ENCODE data around the gene SPATA13. TPM values are rescaled to one million over a fixed set of nuclear protein-coding genes. Genes with fewer than 3 reads are reported as not detected.
A peak's percentile ranks its signal among the peaks of the same experiment; 100 is the strongest.

SPATA13 gene
- total RNA-seq, 4 donors from 2014 or later, result 10.0 to 24.6 (median 13.4) TPM

DNA sequence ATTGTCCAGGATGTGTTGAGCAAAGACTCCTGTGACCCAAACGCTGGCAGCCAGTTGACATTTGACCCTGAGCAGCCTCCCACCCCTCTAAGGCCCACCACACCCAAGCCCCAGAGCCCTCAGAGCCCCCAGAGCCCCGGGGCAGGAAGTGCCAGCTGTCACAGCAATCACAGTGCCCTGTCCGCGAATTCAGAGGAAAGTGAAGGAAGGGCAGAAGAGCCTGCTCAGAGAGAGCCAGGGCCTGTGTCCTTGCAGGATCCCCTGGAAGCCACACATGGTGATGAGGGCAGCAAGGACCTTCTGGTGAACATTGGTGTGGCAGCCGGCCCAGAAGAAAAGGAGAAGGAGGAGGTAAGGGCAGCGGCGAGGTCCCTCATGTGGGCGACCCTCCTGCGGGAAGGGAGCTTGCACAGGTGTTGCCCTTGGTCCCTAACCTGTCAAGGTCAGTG, 63.7 kb downstream of the SPATA13 start:
- H3K4me3 ChIP-seq, result no peak overlapping the region
- H3K36me3 ChIP-seq, result peaks cover 0 to 9% of the 10 kb centered on the region in 2 donors
- WGBS, 2 donors (ENCODE audit: low coverage in 1 of 2), result 89% methylated on average over 5 of the region's 9 CpGs; no CpG with 5 or more reads in 1 of the 2 donors
- ATAC-seq, result no peak
- no peaks in the 10 kb centered on the region for H3K27me3 ChIP-seq
- no peak overlapping the region for H3K27ac ChIP-seq
- TF ChIP-seq CTCF (IDR thresholded peaks at IDR 0.05) (no peak), POLR2A (IDR thresholded peaks at IDR 0.05) (no peak), EP300 (IDR thresholded peaks at IDR 0.05) (no peak), POLR2AphosphoS5 (IDR thresholded peaks at IDR 0.05) (no peak)
- H3K4me1 ChIP-seq, result no peaks in the 10 kb centered on the region
- no peaks in the 10 kb centered on the region for H3K9me3 ChIP-seq

GRCh38 chr13:24225062-24225461, 64.5 kb downstream of the SPATA13 start:
- no peak overlapping the region for H3K4me3 ChIP-seq
- H3K9me3 ChIP-seq, result no peaks in the 10 kb centered on the region
- WGBS, 2 donors (ENCODE audit: low coverage in 1 of 2), result 88 to 90% methylated on average over 2 to 8 of the region's 11 CpGs
- no peaks in the 10 kb centered on the region for H3K27me3 ChIP-seq
- H3K4me1 ChIP-seq, result no peaks in the 10 kb centered on the region
- no peak for ATAC-seq
- peaks cover 0 to 9% of the 10 kb centered on the region in 2 donors for H3K36me3 ChIP-seq
- H3K27ac ChIP-seq, result no peak overlapping the region
- TF ChIP-seq POLR2AphosphoS5 (IDR thresholded peaks at IDR 0.05), result no peak
- TF ChIP-seq POLR2A (IDR thresholded peaks at IDR 0.05), result no peak
- TF ChIP-seq CTCF (IDR thresholded peaks at IDR 0.05), result no peak
- no peak for TF ChIP-seq EP300 (IDR thresholded peaks at IDR 0.05)

GRCh38 chr13:24225930-24226329, 65.4 kb downstream of the SPATA13 start:
- peaks cover 0 to 9% of the 10 kb centered on the region in 2 donors for H3K36me3 ChIP-seq
- no peaks in the 10 kb centered on the region for H3K9me3 ChIP-seq
- H3K4me3 ChIP-seq, result no peak overlapping the region
- TF ChIP-seq POLR2AphosphoS5 (IDR thresholded peaks at IDR 0.05), result no peak
- no peak for TF ChIP-seq CTCF (IDR thresholded peaks at IDR 0.05)
- TF ChIP-seq EP300 (IDR thresholded peaks at IDR 0.05), result no peak
- no peak for TF ChIP-seq POLR2A (IDR thresholded peaks at IDR 0.05)
- H3K27me3 ChIP-seq, result no peaks in the 10 kb centered on the region
- no peak for ATAC-seq
- WGBS, 2 donors (ENCODE audit: low coverage in 1 of 2), result 86 to 88% methylated on average over 5 of the region's 7 CpGs
- no peaks in the 10 kb centered on the region for H3K4me1 ChIP-seq
- no peak overlapping the region for H3K27ac ChIP-seq

GRCh38 chr13:24226762-24227161, 66.2 kb downstream of the SPATA13 start:
- Histone ChIP-seq H3K9me3 (no peaks in the 10 kb centered on the region), H3K4me1 (peaks cover 0 to 2% (median 0%) of the 10 kb centered on the region in 3 donors), H3K36me3 (peaks cover 0 to 9% of the 10 kb centered on the region in 2 donors), H3K27ac (no peak overlapping the region), H3K4me3 (no peak overlapping the region), H3K27me3 (no peaks in the 10 kb centered on the region)
- 20 to 100% methylated on average over 1 of the region's 3 CpGs for WGBS, 2 donors (ENCODE audit: low coverage in 1 of 2)
- TF ChIP-seq POLR2A (IDR thresholded peaks at IDR 0.05) (no peak), EP300 (IDR thresholded peaks at IDR 0.05) (no peak), POLR2AphosphoS5 (IDR thresholded peaks at IDR 0.05) (no peak), CTCF (IDR thresholded peaks at IDR 0.05) (no peak)
- ATAC-seq, result no peak

GRCh38 chr13:24228852-24229458, 68.4 kb downstream of the SPATA13 start:
- peaks cover 0 to 23% (median 0%) of the 10 kb centered on the region in 3 donors for H3K4me1 ChIP-seq
- TF ChIP-seq POLR2A (IDR thresholded peaks at IDR 0.05), result no peak
- peak; percentile 73 to 82 (median 76) for TF ChIP-seq CTCF (IDR thresholded peaks at IDR 0.05)
- no peak for TF ChIP-seq EP300 (IDR thresholded peaks at IDR 0.05)
- no peak for TF ChIP-seq POLR2AphosphoS5 (IDR thresholded peaks at IDR 0.05)
- H3K36me3 ChIP-seq, result no peaks in the 10 kb centered on the region
- peak; percentile 53 for ATAC-seq
- no peaks in the 10 kb centered on the region for H3K27me3 ChIP-seq
- H3K9me3 ChIP-seq, result no peaks in the 10 kb centered on the region
- H3K4me3 ChIP-seq, result no peak overlapping the region
- 4 to 45% methylated on average over 2 to 4 of the region's 4 CpGs for WGBS, 2 donors (ENCODE audit: low coverage in 1 of 2)
- H3K27ac ChIP-seq, result no peak overlapping the region
